GM13976 (cell line): ENCODE results near the gene ARHGEF17.

Source experiments
- DNase-seq: peaks from one replicate; pipeline ENCODE4 v3.0.0; 2012; ENCODE audit warnings: low spot score
- in situ Hi-C: fragments of 300-500 bp; cut with MboI; formaldehyde crosslinking; loops from one replicate; pipeline ENCODE4 v1.12.0; 2022; ENCODE audit warnings: low sequenced_read_pairs, mixed read lengths, inconsistent platforms; ENCODE audit not compliant: unreplicated experiment
- TF ChIP-seq, protein P1 (sequence below): IDR thresholded peaks from 2 replicates; pipeline ENCODE4 v1.5.1; 2012; ENCODE audit warnings: borderline replicate concordance, mild to moderate bottlenecking; ENCODE audit not compliant: insufficient read depth; ENCODE audit errors: extremely low read depth, missing control alignments, control extremely low read depth

Gene ARHGEF17

DNA sequence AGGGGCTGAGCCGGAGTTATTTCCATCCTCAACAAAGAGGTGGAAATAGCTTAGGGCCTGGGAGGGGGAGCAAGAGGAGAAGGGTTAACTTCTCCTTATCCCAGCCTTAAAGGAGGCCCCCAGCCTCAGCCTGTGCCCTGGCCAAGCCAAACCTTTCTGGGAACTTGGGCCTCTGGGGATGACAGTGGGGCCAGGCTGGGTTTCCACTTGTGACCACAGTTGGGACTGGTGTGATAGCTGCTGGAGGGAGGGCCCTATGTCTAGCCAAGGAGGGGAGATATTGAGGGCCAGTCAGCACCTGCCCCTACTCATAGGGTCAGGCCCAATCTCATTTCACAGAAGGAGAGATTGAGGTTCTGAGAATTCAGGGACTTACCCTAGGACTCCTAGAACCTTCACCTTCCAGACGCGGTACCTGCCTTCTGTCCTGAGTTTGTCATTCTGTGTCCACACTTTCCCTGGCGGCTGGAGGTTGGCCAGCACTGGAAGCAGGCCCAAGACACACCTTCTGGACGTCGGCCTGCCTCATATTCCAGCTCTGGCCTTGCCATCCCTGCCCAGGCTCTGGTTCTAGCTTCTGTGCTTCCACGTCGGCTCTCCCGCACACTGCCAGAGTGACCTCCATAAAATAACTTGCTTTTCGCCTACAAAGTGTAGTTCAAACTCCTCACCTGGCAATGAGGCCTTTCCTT, 71.3 kb downstream of the ARHGEF17 start:
- TF ChIP-seq, protein P1, sequence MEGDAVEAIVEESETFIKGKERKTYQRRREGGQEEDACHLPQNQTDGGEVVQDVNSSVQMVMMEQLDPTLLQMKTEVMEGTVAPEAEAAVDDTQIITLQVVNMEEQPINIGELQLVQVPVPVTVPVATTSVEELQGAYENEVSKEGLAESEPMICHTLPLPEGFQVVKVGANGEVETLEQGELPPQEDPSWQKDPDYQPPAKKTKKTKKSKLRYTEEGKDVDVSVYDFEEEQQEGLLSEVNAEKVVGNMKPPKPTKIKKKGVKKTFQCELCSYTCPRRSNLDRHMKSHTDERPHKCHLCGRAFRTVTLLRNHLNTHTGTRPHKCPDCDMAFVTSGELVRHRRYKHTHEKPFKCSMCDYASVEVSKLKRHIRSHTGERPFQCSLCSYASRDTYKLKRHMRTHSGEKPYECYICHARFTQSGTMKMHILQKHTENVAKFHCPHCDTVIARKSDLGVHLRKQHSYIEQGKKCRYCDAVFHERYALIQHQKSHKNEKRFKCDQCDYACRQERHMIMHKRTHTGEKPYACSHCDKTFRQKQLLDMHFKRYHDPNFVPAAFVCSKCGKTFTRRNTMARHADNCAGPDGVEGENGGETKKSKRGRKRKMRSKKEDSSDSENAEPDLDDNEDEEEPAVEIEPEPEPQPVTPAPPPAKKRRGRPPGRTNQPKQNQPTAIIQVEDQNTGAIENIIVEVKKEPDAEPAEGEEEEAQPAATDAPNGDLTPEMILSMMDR, result no peak
- in situ Hi-C loops, result no loop called here
- no peak for DNase-seq

- DNase-seq, result no peak
- in situ Hi-C loops, result no loop called here
- TF ChIP-seq, protein P1, result no peak
Observed at GRCh38 chr11:73380331-73380730, 72.3 kb downstream of the ARHGEF17 start.

DNA sequence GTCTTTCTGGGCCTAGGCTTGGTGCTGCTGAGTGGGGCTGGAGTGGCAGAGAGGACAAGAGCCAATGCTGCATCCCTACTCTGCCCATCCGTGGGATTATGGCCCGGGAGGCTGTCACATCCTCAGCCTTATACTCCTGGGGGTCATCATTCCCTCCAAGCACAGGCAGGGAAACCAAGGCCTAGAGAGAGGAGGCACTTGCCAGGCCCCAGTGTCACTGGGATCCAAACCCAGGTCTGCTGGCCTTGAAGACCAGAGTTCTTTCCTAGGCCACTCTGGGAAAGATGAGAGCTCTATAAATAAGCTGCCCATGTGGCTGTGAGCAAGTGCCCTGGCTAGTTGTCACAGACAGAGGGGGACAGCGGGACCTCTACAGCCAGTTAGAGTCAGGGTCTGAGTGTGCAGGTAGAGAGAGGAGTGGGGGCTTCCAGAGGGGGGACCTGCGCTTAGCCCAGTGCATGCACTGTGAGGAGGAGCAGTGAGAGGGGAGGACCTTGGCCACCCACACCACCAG, 72.9 kb downstream of the ARHGEF17 start:
- in situ Hi-C loops, result no loop called here
- TF ChIP-seq, protein P1, result no peak

GRCh38 chr11:73381589-73381988, 73.5 kb downstream of the ARHGEF17 start:
- DNase-seq, result no peak
- TF ChIP-seq, protein P1, result no peak
- in situ Hi-C loops, result no loop called here

More for the DNA sequence above, 72.9 kb downstream of the ARHGEF17 start:
- no peak for DNase-seq

- TF ChIP-seq, protein P1, result no peak
Observed at GRCh38 chr11:73382183-73382582, 74.1 kb downstream of the ARHGEF17 start.

DNA sequence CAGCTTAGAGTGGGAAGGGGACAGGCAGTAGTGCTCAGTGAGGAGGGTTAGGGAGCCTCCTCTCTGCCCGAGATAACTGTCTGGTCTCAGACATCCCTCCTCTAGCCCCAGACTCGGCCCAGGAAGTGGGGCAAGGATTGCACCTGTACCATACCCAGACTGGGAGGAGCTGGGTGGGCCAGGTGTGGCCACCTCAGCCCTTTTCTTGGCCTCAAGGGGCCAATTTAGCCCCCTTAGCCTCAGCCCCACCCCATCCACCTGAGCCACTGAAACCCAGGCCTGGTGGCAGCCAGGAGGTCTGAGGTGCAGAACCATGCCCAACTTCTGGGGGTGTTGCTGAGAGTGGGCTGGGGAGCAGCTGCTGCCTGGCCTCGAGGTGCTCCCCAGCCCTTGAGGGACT, 74.7 kb downstream of the ARHGEF17 start:
- in situ Hi-C loops, result no loop called here
- DNase-seq, result no peak
- TF ChIP-seq, protein P1, result no peak

More at GRCh38 chr11:73382183-73382582, 74.1 kb downstream of the ARHGEF17 start:
- DNase-seq, result no peak
- in situ Hi-C loops, result no loop called here
